GM19193 (cell line): Measurements from ENCODE around the gene RFFL.

ENCODE experiments used
- POLR2A ChIP-seq: IDR thresholded peaks from 4 replicates; pipeline ENCODE4 v1.6.1; 2011; ENCODE audit not compliant: insufficient read depth, insufficient read length; ENCODE audit errors: extremely low read depth

The RFFL gene

DNA sequence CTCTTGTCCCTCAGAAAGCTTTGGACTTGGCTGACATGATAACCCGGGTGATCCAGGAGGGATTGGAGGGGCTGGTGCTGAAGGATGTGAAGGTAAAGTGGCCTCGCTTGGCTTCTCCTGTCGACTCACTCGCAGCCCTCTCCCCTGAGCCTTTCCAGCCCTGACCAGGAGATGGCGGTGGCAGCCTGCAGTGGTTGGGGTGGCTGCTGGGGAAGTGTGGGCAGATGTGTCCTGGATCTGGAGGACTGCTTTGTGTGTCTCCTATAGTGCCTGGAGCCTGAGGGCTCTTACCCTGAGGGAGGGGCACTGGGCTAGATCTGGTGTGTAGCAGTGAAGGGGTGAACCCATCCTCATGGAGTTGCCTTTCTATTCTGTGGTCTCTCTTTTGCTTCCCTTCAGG lies 65.3 kb downstream of the RFFL start:
- TF ChIP-seq POLR2A: no peak

DNA sequence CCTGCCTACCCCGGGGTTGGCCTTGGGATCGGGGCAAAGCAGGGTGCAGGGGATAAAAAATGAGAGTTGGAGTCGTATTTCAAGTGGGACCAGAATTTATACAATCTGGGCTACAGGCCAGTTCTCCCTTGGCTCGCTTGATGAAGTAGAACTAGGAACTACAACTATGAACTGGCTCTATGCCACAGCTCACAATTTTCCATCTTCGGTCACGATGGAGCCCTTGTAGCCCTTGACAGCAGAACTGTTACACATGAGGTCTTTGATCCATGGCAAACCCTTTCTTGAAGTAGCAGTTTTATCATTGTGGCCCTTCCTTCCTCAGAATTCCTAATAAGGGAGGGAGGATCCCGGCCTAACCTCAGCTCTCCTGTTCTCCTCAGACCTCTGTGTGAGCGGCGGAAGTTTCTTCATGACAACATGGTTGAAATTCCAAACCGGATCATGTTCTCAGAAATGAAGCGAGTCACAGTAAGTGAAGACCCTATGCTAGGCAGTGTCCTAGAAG lies 66.1 kb downstream of the RFFL start:
- TF ChIP-seq POLR2A: no peak

GRCh38 chr17:34996422-34997285 lies 66.9 kb downstream of the RFFL start:
- no peak for TF ChIP-seq POLR2A

GRCh38 chr17:34993031-34993430 lies 70.5 kb downstream of the RFFL start:
- no peak for TF ChIP-seq POLR2A

- no peak for TF ChIP-seq POLR2A
Observed at GRCh38 chr17:34991606-34992005, 71.9 kb downstream of the RFFL start.

- TF ChIP-seq POLR2A: no peak
Observed at GRCh38 chr17:34990921-34991365, 72.6 kb downstream of the RFFL start.

GRCh38 chr17:34989473-34989872 lies 74.0 kb downstream of the RFFL start:
- TF ChIP-seq POLR2A: no peak

GRCh38 chr17:34988644-34989043 lies 74.9 kb downstream of the RFFL start:
- TF ChIP-seq POLR2A: no peak

- TF ChIP-seq POLR2A: no peak
Observed at GRCh38 chr17:34987232-34987631, 76.3 kb downstream of the RFFL start.

DNA sequence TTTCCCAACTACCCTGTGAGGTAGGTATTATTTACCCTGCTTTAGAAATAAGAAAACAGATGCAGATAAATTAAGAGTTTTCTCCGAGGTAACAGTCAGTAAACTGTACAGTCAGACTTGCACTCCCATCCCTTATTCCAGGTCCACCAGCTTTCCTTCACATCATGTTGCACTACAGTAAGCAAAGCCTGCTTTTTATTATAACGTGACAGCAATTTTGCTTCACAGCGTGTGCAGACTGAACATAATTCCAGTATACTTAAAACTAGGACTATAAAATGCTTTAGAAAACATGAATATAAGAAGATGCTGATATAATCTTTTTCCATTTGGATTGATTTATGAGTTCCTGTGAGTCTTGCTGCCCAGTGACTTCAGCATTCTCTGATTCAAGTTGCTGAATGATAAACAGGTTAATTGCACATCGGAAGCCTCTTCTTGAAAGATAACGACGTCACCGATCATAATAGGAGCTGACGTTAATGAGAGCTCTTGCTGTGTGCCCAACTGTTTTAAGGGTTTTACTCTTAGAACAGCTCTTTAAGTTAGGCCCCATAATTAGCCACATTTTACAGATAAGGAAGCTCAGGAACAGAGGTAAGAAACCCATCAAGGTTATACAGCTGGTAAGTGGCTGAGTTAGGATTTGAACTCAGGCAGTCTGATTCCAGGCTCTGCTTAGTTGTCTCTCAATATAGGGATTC lies 81.8 kb downstream of the RFFL start:
- no peak for TF ChIP-seq POLR2A

- TF ChIP-seq POLR2A: peak; percentile 50
Observed at GRCh38 chr17:34980681-34981537, 82.6 kb downstream of the RFFL start.

DNA sequence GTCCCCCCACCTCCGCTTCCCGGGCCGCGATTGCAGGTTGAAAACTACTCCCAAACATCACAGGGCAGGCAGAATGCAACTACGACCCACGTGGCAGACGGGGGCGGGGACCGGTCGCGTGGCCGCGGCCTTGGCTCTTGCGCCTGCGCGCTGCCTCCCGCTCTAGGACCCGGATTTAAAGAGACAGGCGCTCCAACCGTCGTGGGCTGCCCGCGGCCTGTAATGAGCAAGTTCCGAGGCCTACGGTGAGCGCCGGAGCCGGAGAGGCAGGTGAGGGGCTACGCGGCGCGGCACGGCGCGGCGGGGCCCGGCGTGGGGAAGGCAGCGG lies 83.2 kb downstream of the RFFL start, which contains the start of gene LIG3:
Gene LIG3, plus strand, starts transcription at position 160 of the 328 bp plus-strand sequence. CDS start 2,494 bp downstream, outside the sequence.
- TF ChIP-seq POLR2A: peak; percentile 76

- no peak for TF ChIP-seq POLR2A
Observed at GRCh38 chr17:34979650-34980352, 83.7 kb downstream of the RFFL start.

GRCh38 chr17:34979153-34979552 lies 84.4 kb downstream of the RFFL start:
- TF ChIP-seq POLR2A: no peak
